Raji (cell line): ENCODE results near the gene SLC4A7.

Source experiments
- POLR2A ChIP-seq: IDR thresholded peaks from 2 replicates; pipeline ENCODE4 v1.6.1; 2011; ENCODE audit warnings: low read depth, low read length, control low read depth; ENCODE audit not compliant: insufficient read depth

SLC4A7 gene

DNA sequence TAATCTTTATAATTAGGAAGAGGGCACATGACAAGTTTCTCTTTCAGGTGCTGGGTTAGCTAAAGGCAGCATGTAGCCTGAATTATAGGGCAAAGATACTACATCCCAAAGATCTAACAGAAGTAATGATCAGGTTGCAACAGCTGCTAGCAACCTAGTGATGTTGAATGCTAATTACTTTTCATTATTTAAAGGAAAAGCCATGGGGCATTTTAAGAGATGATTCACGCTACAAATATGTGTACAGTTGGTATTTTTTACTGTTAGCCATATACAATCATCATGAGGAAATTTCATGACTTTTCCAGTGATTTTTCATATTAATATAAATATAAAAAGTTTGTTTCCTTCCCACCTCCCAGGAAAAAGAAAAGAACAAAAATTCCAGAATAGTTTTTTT is 158.0 kb downstream of the SLC4A7 start:
- no peak for TF ChIP-seq POLR2A

DNA sequence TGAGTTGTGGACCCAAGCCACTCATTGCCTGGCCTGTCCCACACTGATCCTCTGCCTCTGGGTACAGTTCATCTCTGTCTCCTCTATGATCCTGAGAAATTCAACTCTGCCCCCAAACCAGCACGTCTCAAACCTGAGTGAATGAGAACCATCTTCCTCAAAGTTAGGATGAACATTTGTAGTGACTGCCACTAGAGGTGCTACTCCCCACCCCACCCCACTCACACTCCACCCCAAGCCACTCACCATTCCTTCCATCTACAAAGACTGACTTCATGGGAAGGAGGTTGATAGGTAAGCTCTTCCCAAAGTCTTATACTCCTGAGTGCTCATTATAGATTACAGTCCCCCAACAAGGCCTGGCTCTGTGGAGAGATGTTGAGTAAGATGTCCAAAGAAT is 158.8 kb downstream of the SLC4A7 start:
- TF ChIP-seq POLR2A: no peak

DNA sequence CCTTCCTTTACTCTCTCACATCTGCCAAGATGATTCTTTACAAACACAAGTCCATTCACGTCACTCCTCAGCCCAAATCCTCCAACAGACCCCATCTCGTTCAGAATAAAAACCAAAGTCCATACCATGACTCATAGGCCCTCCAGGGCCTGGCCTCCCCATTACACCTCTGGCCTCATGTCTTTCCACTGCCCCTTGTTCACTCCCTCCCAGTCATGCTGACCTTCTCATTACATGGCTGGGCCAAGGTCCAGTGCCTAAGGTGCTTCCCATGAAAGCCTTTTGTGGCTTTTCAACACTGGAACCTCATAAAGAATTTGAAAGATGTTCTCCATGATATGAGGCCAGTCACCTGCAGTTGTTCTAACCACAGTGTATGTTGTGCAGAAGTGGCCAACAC is 159.5 kb downstream of the SLC4A7 start:
- TF ChIP-seq POLR2A: no peak

DNA sequence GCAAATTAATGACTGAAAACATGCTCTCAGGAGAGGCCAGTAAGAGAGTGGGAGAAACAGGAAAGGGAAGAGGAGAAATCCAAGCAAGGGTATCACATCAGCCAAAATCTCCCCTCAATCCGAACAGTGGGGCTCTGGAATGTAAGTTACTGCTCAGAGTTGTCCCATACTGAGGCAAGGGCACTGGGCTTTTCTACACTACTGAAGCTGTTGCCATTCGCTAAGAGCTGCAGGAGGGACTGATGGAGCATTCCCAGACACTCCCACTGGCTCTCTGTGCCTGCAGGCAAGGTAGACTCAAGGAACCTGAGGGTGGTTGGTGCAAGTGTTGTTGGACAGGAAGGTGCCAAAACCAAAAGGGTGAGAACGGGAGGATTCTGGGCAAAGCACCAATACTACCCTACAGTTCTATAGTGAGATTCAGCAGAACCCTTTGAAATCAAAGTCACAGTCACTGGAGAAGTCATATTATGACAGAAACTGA is 161.1 kb downstream of the SLC4A7 start:
- no peak for TF ChIP-seq POLR2A
